Activated T-cell treated with anti-CD3 and anti-CD28 coated beads for 4 hours (primary cell): ENCODE results near the gene SF3B5.
"Not testable (repeated sequence)": the region's sequence is repeated elsewhere in the genome, so short reads cannot be mapped to it uniquely, and the experiment has no call there.

ENCODE experiments used
- DNase-seq: peaks from one replicate; pipeline ENCODE4 v3.0.0-alpha.2; 2020

Gene SF3B5

GRCh38 chr6:144062786-144063185 is 32.6 kb downstream of the SF3B5 start:
- no peak for DNase-seq

DNA sequence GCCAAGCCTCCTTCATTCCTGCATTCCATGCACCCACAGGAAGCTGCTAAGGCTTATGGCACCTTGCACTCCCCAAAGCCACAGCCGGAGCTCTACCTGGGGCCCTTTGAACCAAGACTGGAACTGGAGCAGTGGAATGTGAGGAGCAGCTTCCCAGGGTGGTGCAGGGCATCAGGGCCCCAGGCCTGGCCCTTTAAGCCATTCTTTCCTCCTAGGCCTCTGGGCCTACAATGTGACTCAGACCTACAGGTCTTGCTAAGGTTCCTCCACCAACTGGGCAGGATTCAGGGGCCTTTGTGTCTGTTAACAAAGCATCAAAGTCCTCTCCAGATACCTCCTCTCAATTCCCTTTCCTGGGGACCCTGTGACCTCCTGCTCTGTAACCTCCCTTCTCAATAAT is 36.2 kb downstream of the SF3B5 start:
- no peak for DNase-seq

DNA sequence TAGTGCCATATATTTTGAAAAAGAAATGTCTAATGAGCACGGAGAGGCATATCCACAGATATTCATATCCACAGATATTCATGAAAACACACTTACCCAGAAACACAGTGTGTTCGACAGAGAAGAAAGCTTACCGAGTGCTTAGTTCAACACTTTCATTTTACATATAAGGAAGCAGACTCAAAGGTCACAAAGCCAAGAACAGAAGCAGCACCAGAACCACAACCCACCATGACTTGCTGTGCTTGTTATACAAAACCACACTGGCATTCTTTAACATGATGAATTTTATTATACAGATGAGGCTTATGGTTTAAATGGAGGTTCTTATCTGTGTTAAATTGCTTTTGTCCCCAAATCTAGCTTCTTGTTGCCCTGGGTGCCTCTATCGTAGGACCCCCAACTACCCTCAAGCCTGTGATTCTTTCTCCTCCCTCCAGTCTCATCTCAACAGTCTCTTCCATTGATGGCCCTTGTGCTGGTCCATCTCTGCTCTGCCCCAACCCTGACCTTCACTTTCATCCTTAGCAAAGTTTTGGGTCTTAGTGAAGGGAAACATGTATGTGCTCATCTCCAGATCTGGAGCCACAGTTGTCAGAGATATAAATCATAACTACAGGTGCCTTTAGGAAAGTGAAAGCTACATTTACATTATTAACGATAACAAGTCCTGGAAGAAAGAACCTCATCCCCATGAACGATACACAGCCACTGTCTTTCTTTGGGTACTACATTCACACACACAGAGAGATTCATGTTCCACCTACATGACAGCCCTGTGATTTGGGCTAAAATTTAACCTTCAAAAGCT is 40.0 kb downstream of the SF3B5 start:
- DNase-seq, result peak; percentile 18

- DNase-seq, result no peak
These were observed 41.8 kb downstream of the SF3B5 start for GRCh38 chr6:144053601-144054000.

DNA sequence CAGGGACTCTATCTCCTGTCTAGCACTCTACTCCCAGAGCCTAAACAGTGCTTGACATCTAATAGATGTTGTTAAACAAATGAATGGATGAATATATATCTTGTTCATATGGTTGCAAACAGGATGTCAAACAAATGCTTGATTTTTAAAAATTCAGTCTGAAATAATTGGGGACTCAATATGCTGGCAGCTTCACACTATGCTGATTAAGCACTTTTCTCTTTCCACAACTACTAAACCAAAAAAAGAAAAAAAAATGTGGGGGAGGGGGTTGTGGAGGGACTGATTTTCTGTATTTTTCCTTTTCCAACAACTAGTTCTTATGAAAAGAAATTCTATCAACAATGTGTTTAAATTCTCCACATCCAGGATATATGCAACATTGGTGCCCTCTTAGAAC is 42.9 kb downstream of the SF3B5 start:
- no peak for DNase-seq

DNA sequence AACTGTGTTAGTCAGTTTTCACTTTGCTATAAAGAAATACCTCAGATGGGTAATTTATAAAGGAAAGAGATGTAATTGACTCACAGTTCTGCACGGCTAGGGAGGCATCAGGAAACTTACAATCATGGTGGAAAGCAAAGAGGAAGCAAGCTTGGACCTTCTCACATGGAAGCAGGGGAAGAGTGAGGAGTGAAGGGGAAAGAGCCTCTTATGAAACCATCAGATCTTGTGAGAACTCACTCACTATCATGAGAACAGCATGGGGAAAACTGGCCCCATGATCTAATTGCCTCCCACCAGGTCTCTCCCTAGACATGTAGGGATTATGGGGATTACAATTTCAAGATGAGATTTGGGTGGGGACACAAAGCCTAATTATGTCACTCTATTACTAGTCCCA is 46.0 kb downstream of the SF3B5 start:
- DNase-seq, result no peak

GRCh38 chr6:144047688-144048087 is 47.7 kb downstream of the SF3B5 start:
- no peak for DNase-seq

DNA sequence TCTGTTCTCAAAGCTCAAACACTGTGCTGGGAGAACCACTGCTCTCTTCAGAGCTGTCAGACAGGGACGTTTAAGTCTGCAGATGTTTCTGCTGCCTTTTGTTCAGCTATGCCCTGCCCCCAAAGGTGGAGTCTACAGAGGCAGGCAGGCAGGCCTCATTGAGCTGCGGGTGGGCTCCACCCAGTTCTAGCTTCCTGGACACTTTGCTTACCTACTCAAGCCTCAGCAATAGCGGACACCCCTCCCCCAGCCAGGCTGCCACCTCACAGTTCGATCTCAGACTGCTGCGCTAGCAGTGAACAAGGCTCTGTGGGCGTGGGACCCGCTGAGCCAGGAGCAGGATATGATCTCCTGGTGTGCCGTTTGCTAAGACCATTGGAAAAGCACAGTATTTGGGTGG is 48.7 kb downstream of the SF3B5 start:
- not testable (repeated sequence) for DNase-seq

- not testable (repeated sequence) for DNase-seq
These were observed 50.4 kb downstream of the SF3B5 start for GRCh38 chr6:144044989-144045388.
